HuH-7.5 (cell line): ENCODE results near the gene PIPOX.

ENCODE experiments used
- DNase-seq: peaks from one replicate; pipeline ENCODE4 v3.0.0; 2011; ENCODE audit warnings: low spot score

Gene PIPOX

GRCh38 chr17:29019475-29020181 lies 23.3 kb upstream of the PIPOX start:
- DNase-seq = no peak

- DNase-seq = no peak
Observed at GRCh38 chr17:29020576-29020975, 22.4 kb upstream of the PIPOX start.

GRCh38 chr17:29021226-29021625 lies 21.7 kb upstream of the PIPOX start:
- no peak for DNase-seq

DNA sequence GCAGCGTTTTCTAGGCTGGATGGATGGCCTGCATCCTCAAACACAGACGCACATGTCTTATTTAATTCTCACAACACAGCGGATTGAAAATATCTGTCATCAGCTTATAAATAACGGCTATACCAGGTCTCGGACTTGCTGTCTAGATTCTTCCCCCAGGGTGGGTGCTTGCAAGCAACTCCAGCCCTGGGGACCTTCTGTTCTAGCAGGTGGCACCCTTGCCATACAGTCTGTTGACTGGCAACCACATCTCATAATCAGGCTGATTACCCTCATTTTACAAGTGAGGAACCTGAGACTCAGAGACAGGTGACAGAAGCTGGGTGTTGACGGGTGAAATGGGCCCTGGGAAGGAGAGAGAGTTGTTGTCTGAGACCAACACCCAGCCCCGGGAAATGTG lies 20.9 kb upstream of the PIPOX start:
- DNase-seq = no peak

DNA sequence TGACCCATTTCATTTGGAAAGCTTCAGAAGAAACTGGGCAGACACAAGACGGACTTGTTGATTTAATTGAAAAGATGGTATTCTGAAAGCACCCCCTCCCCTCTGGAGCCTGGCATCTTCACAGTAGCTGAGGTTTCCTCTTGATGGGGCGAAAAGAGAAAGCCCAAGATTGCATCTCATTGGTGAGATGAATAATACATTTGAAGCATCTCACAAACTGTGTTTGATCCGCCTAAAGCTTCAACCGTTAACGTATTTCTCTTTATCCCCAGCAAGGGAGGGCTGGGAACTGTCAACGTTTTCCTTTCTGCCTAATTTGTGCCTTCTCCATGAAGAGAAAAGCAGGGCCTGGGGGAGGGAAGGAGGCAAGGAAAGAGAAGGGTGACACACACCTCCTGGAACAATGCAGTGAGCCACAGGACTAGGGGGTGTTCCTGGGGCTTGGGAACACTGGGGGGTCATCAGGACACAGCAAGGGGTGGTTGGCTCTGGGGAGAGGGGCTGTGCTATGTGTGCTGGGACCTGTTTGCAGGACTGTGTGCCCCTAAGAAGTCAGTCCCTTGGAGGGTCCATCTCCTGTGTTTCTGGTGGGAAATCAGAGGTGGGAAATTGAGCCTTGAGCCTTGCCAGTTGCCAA lies 18.5 kb upstream of the PIPOX start:
- no peak for DNase-seq

GRCh38 chr17:29031488-29031887 lies 11.5 kb upstream of the PIPOX start:
- DNase-seq = no peak

GRCh38 chr17:29032013-29032856 lies 10.7 kb upstream of the PIPOX start:
- DNase-seq = no peak

DNA sequence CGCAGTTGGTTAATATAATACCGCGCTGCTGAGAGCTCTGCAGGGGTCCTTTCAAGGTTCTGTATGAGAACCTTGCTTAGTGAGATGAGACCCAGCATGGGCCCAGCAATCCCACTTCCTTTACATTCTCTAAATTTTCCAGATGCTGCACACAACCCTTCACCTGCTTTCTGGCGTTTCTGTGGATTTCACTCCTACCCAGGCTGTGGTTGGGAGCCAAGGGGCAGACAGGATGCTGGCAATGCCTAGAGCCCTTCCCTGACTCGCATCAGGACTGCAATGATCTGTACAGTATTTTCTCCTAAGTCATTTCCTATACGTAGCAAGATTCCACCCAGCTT lies 10.1 kb upstream of the PIPOX start:
- DNase-seq = no peak

DNA sequence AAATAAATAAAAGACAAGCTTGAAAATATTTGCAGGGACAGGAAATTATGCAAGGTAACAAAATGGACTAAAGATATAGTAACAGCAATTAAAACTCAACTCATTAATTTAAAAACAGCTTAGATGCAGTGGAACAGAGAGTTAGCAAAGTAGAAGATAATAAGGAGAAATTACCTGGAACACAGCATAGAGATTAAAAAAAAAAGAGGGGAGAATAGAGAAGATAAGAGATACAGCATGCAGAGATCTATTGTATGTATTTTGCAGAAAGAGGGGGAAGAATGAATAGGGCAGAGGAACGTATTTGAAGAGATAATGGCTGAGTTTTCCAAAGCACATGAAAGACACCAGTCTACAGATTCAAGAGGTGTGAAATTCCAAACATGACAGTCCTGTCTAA lies 8.4 kb upstream of the PIPOX start:
- DNase-seq = no peak

DNA sequence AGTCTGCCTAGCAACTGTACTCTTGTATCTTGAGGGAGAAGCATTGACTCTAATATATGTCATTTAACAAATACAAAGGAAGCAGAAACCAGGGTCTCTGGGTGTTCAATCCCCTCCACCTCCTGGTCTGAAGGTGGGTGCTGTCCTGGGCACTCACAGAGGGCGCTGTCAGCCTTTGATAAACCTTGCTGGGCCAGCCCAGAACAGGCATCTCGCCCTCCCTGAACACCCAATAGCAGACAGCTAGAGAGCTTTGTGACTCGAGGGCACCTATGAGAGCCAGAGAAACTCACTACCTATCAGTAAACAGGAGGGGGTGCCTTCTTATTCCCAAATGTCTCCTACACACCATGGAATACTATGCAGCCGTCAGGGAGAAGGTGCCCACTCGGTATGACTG lies 6.4 kb upstream of the PIPOX start:
- no peak for DNase-seq

DNA sequence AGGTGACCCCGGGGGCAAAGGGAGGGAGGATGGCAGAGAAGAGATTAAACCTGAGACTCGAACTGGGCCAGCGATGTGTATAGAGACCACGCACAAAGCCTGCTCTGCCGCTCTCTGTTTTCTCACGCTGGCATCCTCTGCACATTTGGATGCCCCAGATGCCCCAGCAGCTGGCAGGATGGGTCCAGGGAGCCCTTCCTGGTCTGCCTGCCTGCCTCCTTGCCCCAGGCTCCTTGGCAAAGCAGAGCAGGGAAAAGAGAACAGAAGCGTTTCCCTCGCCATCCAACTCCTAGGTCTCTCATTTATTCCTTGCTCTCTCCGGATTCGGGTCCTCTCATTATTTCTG lies 5.2 kb upstream of the PIPOX start:
- DNase-seq = no peak

DNA sequence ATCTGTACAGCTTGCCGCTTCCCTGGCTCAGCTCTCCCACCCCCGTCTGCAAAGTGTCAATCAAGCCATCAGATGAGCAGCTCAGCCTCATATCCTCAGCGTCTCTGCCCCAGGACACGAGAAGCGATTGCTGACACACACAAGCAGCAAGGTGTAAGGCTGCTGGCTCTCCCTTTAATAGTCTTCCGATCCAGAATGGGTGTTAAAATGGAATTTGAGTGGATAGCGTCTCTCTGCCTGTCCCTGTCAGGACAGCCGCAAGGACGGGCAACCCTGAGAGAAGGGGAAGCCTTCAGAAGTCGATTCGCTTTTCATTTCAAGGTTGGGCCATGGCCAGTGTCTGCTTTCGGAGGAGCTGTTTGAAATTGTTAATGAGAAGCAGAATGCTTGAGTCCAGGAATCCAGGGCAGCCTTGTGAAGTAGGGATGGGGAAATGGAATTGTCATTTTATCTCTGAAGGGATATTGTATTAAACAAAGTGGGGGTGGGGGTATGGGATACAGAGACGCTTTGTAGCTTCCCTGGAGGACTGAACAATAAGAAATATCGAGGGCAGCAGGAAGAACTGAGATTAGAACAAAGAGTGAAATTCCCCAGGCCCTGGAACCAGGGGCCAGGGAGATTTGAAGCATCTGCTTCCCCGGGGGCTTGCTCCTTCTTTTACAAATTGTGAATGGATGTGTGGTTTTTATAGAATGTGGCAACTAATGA lies 4.7 kb upstream of the PIPOX start:
- DNase-seq = no peak

- DNase-seq = no peak
Observed at GRCh38 chr17:29039764-29040598, 3.0 kb upstream of the PIPOX start.

GRCh38 chr17:29041091-29041490 lies 1.9 kb upstream of the PIPOX start:
- DNase-seq = no peak

DNA sequence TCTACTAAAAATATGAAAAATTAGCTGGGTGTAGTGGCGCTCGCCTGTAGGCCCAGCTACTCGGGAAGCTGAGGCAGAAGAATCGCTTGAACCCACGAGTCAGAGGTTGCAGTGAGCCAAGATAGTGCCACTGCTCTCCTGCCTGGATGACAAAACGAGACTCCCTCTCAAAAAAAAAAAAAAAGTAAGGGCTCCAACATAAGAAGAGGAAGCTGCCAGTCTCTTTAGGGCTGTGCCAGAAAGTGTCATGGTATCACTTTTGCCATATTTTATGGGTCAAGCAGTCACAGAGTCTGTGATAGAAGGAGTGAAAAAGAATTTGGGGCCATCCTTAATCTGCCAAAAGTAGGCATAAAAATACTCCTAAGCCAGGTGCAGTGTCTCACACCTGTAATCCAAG lies 1.4 kb upstream of the PIPOX start:
- DNase-seq = no peak

DNA sequence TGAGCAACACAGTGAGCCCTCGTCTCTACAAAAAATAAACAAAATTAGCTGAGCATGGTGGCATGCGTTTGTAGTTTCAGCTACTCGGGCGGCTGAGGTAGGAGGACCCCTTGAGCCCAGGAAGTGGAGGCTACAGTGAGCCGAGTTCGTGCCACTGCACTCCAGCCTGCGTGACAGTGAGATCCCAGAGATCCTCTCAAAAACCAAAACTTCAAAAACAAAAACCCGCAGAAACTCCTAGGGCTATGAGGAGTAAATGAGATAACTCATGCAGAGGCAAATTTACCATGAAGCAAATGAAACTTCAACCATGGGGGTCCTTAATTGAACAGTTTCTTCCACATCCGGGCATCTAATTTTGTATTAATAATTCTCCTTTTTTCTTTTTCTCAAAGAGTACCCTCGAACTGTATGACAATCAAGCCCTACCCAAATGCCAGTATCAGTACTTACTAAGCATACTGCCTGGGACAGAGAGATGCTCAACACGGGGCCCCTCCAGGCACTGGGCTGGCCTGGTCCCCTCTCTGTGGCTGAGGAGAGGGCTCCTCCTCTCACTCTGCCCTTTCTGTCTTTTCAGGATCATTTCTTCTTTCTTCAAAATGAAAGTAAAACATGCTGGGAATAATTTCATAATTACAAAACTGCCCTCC lies 789 bp upstream of the PIPOX start:
- DNase-seq = no peak

GRCh38 chr17:29043539-29044145 lies 701 bp downstream of the PIPOX start:
- DNase-seq = no peak

DNA sequence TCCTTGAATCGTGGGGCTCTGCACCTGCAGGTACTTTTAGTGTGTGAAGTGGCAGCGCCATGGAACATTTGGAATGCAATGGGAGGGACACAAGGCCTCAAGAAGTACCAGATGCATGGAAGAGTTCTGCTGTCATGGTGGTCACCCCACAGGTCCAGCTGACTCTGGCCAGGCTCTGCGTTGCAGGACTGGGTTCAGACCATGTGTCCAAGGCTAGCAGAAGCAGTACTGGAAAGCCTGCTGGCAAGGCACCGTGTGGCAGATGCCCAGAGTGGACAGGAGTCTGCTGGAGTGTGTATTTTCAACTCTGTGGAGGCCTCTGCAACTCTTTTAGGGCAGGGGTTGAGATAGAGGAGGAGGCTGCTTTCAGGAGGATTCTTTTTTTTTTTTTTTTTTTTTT lies 2.1 kb downstream of the PIPOX start:
- no peak for DNase-seq

DNA sequence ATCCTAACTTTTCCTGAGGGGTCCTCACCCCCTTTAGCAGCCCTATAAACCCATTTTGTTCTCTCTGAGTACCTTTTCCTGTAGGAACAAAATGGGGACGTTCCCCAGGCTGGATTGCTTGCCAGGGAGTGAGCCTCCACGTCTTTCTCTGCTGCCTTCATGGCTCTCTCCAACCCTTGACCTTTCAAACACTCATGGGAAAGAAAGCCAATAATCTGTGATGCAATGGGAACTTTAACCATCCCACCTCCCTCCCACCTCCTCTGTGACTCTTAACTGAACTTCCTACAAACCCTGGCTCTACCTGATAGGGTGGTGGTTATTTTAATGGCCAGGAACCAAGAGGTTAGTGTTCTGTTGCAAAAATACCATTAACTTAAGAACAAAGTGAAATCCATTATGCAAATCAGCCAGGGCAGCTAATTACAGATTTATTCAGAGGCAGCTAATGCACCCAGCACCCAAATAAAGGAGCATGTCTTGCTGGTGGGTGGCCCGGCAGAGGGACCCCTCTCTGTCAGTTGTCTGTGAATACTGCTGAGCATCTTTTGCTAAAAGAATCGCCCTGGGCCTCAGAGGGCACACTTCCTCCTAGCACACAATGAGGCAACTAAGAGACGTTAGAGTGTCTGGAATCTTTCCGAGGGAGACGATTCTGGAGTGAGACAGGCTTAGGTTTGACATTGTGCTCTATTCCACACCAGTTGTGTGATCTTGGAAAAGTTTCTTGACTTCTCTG lies 3.0 kb downstream of the PIPOX start:
- DNase-seq = peak; percentile 52

- DNase-seq = peak; percentile 48
Observed at GRCh38 chr17:29046473-29046839, 3.5 kb downstream of the PIPOX start.
